ENCODE measurements around the gene ARFGAP2. TPM values are rescaled to one million over a fixed set of nuclear protein-coding genes. Genes with fewer than 3 reads are reported as not detected.

The ARFGAP2 gene
- total RNA-seq, 1 donor from 2014 or later: 119 TPM

DNA sequence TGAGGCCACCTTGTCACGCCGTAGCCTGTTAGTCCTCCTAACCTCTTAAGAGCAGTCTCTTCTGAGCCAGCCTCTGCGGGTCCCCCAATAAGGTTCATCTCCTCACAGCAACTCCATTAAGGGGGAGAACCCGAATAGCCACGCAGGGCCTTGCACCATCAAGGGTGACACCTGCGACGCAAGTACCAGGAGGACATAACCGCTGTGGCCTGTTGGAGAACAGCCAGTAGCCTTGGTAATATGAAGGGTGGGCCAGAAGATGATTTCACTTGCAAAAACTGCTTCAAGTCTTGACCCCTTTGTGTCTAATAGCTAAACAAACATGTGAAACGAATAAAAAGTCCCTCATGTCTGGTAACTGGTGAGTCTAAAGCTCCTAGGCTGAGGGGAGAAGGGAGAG is 14.8 kb downstream of the ARFGAP2 start:
- Mint-ChIP-seq H3K27ac (ENCODE audit: unreplicated experiment) (peak overlapping the region; percentile 62), H3K36me3 (ENCODE audit: unreplicated experiment) (no peaks in the 10 kb centered on the region), H3K27me3 (ENCODE audit: unreplicated experiment) (peaks cover 19% of the 10 kb centered on the region), H3K4me1 (ENCODE audit: low read depth, unreplicated experiment) (peaks cover 3% of the 10 kb centered on the region), H3K9me3 (ENCODE audit: unreplicated experiment) (peaks cover 10% of the 10 kb centered on the region), H3K4me3 (ENCODE audit: unreplicated experiment) (no peak overlapping the region)
- TF ChIP-seq, protein P1, sequence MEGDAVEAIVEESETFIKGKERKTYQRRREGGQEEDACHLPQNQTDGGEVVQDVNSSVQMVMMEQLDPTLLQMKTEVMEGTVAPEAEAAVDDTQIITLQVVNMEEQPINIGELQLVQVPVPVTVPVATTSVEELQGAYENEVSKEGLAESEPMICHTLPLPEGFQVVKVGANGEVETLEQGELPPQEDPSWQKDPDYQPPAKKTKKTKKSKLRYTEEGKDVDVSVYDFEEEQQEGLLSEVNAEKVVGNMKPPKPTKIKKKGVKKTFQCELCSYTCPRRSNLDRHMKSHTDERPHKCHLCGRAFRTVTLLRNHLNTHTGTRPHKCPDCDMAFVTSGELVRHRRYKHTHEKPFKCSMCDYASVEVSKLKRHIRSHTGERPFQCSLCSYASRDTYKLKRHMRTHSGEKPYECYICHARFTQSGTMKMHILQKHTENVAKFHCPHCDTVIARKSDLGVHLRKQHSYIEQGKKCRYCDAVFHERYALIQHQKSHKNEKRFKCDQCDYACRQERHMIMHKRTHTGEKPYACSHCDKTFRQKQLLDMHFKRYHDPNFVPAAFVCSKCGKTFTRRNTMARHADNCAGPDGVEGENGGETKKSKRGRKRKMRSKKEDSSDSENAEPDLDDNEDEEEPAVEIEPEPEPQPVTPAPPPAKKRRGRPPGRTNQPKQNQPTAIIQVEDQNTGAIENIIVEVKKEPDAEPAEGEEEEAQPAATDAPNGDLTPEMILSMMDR (IDR thresholded peaks at IDR 0.05; ENCODE audit: partially characterized antibody, unreplicated experiment): no peak
- no peak for DNase-seq

DNA sequence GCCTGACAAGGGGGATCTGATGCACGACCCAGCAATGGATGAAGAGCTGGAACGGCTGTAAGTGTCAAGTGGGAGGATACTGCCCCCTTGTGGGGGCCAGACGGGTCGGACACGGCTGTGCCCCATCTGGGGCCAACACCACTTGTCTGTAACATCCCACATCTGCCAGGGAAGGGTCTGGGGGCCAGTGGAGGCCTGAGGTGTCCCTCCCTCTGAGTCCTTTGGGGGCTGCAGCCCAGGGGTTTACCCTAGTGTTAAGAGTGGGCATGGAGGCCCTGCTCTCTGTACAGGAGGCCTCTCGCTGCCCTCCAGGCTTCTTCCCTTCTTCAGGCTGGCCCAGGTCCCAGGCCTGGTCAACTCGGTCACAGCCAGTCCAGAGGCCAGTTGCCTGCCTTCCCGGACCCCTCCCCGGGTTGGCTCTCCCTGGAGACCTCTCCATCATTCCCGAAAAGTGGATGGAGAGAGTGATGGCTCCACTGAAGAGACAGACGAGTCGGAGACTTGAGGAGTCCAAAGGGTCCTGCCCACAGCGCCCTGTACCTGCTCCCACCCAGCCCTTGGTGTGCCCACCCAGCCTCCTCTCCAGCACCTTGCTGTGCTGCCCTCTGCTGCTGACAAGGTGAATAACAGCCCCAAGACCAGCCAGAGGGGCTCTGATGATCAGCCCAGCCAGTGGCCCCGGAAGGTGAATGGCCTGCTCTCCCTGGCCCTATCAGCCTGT is 15.4 kb downstream of the ARFGAP2 start:
- H3K27ac Mint-ChIP-seq (ENCODE audit: unreplicated experiment): peak overlapping the region; percentile 62

DNA sequence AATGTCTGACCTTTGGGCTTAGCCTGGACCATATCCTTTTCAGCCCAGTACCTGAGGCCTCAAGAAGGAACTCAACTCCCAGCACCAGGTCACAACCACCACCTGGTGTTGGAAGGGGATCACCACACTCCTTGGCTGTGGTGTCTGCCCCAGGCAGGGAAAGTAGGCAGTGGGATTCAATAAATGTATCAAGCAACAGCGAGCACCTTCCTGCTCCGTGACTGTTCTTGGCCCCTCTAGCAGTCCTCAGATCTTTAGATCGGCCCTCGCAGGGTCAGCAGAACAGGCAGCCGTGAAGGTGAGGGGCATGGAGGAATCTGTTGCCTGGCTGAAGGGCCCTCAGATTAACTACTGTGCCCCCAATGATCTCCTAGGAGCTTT is 15.9 kb downstream of the ARFGAP2 start:
- Mint-ChIP-seq H3K36me3 (ENCODE audit: unreplicated experiment) (no peaks in the 10 kb centered on the region), H3K4me1 (ENCODE audit: low read depth, unreplicated experiment) (peaks cover 3% of the 10 kb centered on the region), H3K27ac (ENCODE audit: unreplicated experiment) (no peak overlapping the region), H3K9me3 (ENCODE audit: unreplicated experiment) (peaks cover 10% of the 10 kb centered on the region), H3K4me3 (ENCODE audit: unreplicated experiment) (no peak overlapping the region), H3K27me3 (ENCODE audit: unreplicated experiment) (peaks cover 18% of the 10 kb centered on the region)
- TF ChIP-seq, protein P1 (IDR thresholded peaks at IDR 0.05; ENCODE audit: partially characterized antibody, unreplicated experiment): no peak
- no peak for DNase-seq

More for the DNA sequence above, 15.4 kb downstream of the ARFGAP2 start:
- Mint-ChIP-seq H3K9me3 (ENCODE audit: unreplicated experiment) (peaks cover 10% of the 10 kb centered on the region), H3K27me3 (ENCODE audit: unreplicated experiment) (peaks cover 21% of the 10 kb centered on the region), H3K36me3 (ENCODE audit: unreplicated experiment) (no peaks in the 10 kb centered on the region), H3K4me1 (ENCODE audit: low read depth, unreplicated experiment) (peaks cover 3% of the 10 kb centered on the region), H3K4me3 (ENCODE audit: unreplicated experiment) (no peak overlapping the region)
- TF ChIP-seq, protein P1 (IDR thresholded peaks at IDR 0.05; ENCODE audit: partially characterized antibody, unreplicated experiment): peak; percentile 79
- DNase-seq: peak; percentile 77

DNA sequence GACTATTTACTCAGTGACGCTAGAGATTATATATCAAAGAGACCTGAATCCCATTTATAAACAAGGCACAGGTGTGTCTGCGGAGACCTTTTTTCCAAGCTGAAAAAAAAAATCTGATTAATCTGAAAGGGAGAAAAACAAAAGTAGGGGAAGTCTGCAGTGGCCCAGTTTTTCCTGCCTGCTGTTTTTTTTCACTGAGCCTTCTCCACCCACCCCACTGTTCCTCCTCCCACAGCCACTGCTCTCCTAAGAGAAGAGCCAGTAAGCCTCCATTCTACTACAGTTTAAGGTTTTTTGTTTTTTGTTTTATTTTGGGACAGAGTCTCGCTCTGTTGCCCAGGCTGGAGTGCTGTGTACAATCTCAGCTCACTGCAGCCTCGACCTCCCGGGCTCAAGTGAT is 18.4 kb downstream of the ARFGAP2 start:
- DNase-seq: no peak
- Mint-ChIP-seq H3K27me3 (ENCODE audit: unreplicated experiment) (peaks cover 14% of the 10 kb centered on the region), H3K27ac (ENCODE audit: unreplicated experiment) (no peak overlapping the region), H3K4me1 (ENCODE audit: low read depth, unreplicated experiment) (peaks cover 14% of the 10 kb centered on the region), H3K36me3 (ENCODE audit: unreplicated experiment) (no peaks in the 10 kb centered on the region), H3K9me3 (ENCODE audit: unreplicated experiment) (peaks cover 6% of the 10 kb centered on the region), H3K4me3 (ENCODE audit: unreplicated experiment) (no peak overlapping the region)
- TF ChIP-seq, protein P1 (IDR thresholded peaks at IDR 0.05; ENCODE audit: partially characterized antibody, unreplicated experiment): no peak

DNA sequence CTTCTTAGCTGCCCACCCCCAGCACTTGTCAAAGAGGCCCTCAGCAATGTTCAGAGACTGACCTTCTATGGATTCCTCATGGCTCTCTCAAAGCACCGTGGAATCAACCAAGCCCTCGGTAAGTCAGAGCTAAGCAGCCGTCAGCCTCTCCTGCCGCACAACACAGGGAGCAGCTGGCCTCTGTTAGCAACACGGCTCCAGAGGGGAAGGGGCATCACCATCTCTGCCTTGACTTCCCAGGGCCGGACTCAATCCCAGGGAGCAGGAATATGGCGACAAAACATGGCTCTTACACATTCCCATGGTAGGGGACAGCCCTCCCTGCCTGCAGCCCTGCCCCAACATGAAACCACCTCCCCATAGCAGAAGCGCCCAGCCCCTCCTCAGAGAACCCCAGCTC is 18.9 kb downstream of the ARFGAP2 start:
- H3K4me3 Mint-ChIP-seq (ENCODE audit: unreplicated experiment): no peak overlapping the region
- TF ChIP-seq, protein P1 (IDR thresholded peaks at IDR 0.05; ENCODE audit: partially characterized antibody, unreplicated experiment): no peak
- peaks cover 14% of the 10 kb centered on the region for H3K27me3 Mint-ChIP-seq (ENCODE audit: unreplicated experiment)
- no peak overlapping the region for H3K27ac Mint-ChIP-seq (ENCODE audit: unreplicated experiment)
- H3K4me1 Mint-ChIP-seq (ENCODE audit: low read depth, unreplicated experiment): peaks cover 18% of the 10 kb centered on the region
- no peak for DNase-seq
- no peaks in the 10 kb centered on the region for H3K36me3 Mint-ChIP-seq (ENCODE audit: unreplicated experiment)
- H3K9me3 Mint-ChIP-seq (ENCODE audit: unreplicated experiment): peaks cover 8% of the 10 kb centered on the region
